HEK293T (cell line): ENCODE results near the gene SUPT3H.

ENCODE experiments used
- CTBP1 ChIP-seq: fragments of 450-650 bp; IDR thresholded peaks from 2 replicates; pipeline ENCODE4 v1.6.1; 2016; ENCODE audit warnings: borderline replicate concordance
- FOXK2 ChIP-seq: fragments of 450-650 bp; IDR thresholded peaks from 2 replicates; pipeline ENCODE4 v1.6.1; 2016; ENCODE audit warnings: mild to moderate bottlenecking
- FOXM1 ChIP-seq: fragments of 450-650 bp; IDR thresholded peaks from 2 replicates; pipeline ENCODE4 v1.6.1; 2017; ENCODE audit warnings: mild to moderate bottlenecking, borderline replicate concordance
- TARDBP ChIP-seq: fragments of 450-650 bp; IDR thresholded peaks from 2 replicates; pipeline ENCODE4 v1.6.1; 2016

DNA sequence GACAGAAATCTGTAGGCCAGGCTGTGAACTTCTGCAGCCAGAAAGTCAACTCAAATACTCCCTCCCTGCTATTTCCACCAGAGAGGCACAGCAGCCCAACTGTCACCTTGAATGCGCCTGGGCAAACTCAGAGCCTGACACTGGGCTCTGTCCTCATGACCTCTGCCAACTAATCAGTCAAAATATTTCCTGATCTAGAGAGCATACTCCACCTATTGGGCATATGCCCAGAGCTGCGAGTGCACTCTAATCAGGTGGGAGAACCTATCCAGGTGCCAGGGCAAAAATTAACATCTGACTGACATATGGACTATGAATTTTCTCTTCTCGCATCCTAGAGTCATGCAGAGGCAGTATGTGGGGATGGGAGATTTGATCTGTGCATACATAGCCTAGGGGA, 455.9 kb downstream of the SUPT3H start:
- TF ChIP-seq FOXM1, result no peak
- TF ChIP-seq TARDBP, result no peak
- no peak for TF ChIP-seq CTBP1
- no peak for TF ChIP-seq FOXK2
